ENCODE results near the gene LRIG1.

- TF ChIP-seq POLR2A (IDR thresholded peaks at IDR 0.05) = no peak
- TF ChIP-seq CTCF (IDR thresholded peaks at IDR 0.05) = no peak
Observed at GRCh38 chr3:66497985-66498671, 2.7 kb downstream of the LRIG1 start.

Measured in breast epithelium (tissue), 3 donors.